IPS-NIHi7 (cell line): Measurements from ENCODE around the gene SMYD4.
A peak's percentile ranks its signal among the peaks of the same experiment; 100 is the strongest.
"Not testable (repeated sequence)": the region's sequence is repeated elsewhere in the genome, so short reads cannot be mapped to it uniquely, and the experiment has no call there.

Experiments used
- DNase-seq: peaks from one replicate; pipeline ENCODE4 v3.0.0; 2012; ENCODE audit warnings: mixed read lengths; ENCODE audit errors: extremely low spot score

Gene SMYD4

DNA sequence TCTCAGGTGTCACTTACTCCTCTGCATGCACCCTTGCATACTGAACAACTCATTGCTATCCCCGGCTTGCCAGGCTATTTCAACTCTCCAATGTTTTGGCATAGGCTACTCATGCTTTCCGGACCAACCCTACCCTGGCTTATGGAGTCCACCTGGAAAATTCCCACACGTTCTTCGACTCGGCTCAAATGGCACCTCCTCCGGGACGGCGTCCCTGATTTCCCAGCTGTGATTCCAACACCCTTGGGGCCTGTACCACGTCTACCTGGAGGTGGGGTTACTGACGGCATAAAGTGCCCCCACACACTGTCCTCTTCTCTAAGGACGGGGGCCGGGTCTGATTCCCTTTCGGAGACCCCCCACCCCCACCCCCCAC lies 498 bp downstream of the SMYD4 start:
- DNase-seq: no peak

DNA sequence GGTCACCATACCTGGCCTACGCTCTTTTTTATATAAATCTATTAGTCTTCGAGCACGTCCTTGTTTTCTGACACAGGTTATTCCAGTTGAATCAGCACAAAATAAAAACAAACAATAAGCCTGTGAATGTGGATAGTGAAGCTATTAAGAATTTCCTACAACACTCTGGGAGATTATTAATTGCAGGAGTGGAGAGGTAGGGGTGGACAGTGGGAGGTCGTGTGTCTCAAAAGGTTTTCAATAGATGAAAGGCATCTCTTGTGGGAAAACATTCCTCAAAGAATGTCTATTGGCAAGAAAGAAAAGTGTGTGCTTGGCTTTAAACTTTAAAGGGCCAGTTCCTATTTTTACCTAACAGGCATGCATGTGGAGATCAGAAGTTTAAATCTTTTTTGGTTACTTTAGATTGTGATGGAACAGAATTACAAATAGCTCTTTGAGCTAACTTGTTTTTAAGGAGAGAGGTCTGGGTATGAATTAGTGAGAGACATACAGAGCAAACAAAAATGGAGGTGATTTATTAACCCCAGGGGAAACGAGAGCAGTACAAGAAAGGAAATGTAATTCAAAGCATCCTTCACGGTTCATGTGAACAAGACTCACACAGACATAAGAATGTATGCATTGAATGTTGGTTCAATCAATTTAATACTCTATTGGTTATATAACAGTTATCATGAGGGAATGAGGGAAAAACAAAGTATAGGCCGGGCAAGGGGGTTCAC lies 9.0 kb downstream of the SMYD4 start:
- no peak for DNase-seq

DNA sequence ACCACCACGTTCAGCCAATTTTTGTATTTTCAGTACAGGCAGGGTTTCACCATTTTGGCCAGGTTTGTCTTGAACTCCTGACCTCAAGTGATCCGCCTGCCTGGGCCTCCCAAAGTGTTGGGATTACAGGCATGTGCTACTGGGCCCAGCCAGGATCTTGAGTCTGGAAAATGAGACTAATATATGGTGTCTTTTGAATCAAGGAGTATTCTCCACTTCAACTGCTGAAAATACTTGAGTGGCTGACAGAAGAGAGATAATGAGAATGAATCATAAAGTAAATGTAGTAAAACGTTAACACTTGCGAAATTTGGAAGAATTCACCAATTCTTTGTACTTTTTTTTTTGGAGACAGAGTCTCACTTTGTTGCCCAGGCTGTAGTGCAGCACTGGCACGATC lies 16.6 kb downstream of the SMYD4 start:
- no peak for DNase-seq

DNA sequence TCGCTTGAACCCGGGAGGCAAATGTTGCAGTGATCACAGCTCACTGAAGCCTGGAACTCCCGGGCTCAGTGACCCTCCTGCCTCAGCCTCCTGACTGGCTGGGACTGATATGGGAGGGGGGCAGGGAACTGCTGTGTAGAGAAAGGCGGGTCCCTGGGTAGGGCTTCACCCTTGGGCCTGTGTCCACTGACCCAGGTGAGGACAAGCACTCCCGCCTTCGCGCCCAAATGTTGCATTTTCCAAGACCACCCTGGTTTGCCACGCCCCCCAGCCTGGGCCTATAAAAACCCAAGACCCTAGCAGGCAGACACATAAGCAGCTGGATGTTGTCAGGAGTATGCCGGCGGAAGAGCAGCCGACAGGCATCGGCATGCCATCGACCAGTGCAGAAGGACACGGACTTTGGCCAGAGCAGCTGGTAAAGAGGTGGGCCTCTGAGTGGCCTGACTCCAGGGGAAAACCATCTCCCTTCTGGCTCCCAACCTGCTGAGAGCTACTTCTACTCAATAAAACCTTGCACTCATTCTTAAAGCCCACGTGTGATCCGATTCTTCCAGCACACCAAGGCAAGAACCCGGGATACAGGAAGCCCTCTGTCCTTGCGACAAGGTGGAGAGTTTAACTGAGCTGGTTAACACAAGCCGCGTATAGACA lies 19.1 kb downstream of the SMYD4 start:
- no peak for DNase-seq

DNA sequence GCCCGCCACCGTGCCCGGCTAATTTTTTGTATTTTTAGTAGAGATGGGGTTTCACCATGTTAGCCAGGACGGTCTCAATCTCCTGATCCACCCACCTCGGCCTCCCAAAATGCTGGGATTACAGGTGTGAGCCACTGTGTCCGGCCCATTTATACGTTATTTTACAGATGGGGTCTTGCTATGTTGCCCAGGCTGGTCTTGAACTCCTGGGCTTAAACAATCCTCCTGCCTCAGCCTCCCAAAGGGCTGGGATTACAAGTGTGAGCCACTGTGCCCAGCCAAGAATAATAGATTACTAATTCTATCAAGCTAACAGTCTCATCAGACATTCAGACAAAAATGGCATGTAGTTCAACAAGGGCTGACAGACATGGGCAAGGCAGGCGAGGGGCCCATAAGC lies 19.9 kb downstream of the SMYD4 start:
- not testable (repeated sequence) for DNase-seq

DNA sequence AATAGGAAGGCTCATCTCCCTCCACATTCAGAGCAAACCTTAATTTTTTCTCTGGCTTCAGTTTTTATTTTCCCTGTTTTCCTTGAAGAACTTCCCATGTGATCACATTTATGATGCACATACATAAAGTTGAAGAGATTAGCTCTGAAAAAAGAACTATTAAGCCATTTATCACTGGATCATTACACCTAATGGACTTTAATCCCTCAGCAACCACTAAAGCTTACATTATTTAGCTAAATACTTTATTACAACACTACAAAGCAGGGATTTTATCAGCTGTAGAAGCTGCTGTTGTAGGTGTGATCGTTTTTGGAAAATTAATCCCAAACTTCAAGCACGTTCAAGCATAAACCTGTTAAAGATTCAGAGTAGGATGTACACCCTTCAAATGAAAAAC lies 21.1 kb downstream of the SMYD4 start:
- DNase-seq: no peak

DNA sequence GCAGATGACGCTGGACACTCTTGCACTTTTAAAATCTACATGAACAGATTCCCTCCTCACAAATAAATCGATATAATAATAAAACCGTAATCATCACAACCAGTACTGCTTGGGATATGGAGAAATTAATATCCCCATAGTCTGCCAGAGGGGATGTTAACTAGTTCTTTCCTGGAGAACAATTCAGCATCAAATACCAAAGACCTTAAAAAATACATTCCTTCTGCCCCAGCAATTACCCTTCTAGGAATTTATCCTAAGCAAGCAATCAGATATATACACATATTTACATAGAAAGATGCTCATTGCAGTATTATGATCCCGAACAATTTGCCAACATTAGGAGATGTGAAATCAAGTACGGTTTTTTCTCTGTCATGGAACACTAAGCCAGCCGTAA lies 21.8 kb downstream of the SMYD4 start:
- no peak for DNase-seq

DNA sequence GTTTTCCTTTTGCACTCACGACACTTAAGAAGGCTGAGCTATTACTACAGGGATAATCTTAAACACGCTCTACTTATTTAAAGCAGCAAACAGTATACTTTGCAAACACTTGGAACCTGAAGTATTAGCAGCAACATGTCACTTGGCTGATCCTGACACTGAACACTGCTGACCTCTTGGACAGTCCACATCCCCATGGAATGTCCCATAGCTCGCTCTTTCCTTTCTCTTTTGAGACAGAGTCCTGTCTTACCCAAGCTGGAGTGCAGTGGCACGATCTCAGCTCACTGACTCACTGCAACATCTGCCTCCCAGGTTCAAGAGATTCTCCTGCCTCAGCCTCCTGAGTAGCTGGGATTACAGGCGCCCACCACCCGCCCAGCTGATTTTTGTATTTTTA lies 26.4 kb downstream of the SMYD4 start:
- DNase-seq: no peak

DNA sequence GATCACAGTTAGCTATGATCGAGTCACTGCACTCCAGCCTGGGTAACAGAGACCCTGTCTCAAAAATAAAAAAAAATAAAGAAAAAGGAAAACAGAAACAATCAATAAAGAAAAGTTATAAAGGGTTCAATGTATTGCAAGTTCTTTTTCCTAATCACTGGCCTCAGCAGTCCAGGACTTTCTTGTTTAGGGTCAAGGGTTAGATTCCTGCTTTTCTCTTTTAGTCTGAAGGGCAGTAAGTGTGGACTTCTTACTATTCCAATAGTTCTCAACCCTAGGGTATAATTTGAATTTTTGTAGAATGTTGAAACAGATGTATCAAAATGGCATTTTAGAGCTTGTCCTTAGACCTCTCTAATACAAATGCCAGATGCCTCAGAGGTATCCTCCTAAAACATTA lies 27.3 kb downstream of the SMYD4 start:
- no peak for DNase-seq

DNA sequence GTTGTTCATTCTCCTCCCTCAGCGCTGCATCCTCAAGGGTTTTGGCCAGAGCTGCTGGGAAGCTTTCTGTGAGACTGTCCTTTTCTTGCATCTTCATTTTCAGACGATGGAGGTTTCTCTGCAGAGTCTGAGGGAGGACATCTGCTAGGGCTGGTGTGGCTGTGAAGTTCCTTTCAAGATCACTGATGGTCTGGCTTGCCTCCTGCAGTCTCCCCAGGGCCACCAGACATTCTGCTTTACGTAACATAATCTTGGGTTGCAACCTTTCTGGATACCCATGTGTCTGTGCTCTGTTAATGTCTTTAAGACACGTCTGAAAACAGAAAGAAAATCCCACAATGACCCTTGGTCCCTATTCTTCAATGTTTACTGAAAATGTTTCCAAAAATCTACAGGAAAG lies 29.0 kb downstream of the SMYD4 start:
- no peak for DNase-seq

DNA sequence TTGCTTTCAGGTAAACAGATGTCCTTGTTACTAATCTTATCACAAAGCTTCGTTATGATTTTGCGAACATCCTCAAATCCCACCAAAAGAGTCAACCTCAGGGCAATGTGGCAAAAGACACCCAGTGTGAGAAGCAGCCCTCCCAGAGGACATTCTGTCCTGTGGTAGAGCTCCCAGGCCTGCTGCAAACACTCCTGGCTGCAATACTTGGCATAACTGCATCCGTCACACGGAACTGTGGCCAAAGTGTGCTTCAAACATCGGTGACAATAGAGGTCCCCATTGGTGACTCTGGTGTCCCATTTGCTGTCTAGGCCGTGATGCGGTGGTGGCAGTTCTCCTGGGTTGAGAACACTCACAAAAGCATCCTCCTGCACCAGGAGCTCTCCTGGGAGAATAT lies 29.5 kb downstream of the SMYD4 start:
- no peak for DNase-seq

DNA sequence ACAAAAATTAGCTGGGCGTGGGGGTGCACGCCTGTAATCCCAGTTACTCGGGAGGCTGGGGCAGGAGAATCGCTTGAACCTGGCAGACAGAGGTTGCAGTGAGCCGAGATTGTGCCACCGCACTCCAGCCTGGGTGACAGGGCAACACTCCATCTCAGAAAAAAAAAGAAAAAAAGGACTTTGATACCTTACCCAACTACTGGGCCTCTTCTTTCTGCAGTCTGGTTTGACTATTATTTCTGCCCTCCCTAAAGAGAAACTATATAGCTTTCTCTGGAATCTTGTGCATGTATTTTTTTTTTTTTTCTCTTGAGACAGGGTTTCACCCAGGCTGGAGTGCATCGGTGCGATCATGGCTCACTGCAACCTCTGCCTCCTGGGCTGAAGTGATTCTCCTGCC lies 31.9 kb downstream of the SMYD4 start:
- DNase-seq: not testable (repeated sequence)

DNA sequence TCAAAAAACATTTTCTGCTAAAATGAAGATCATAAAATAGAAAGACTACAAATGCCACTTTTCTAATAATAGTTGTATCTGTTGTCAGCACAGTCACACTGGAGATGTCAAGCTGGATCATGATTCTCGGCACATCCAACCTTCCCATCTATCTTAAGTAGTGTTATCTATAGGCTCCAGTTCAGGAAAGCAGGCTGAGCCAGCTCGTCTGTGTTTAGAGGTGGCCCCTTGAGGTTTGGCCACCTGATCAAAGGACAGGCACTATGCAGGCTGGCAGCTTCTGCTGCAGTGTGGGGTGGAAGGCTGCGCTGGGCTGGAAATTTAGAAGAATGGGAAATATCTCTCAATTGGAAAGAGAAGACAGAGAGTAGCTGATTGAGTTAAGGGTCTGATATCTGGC lies 32.4 kb downstream of the SMYD4 start:
- DNase-seq: no peak

DNA sequence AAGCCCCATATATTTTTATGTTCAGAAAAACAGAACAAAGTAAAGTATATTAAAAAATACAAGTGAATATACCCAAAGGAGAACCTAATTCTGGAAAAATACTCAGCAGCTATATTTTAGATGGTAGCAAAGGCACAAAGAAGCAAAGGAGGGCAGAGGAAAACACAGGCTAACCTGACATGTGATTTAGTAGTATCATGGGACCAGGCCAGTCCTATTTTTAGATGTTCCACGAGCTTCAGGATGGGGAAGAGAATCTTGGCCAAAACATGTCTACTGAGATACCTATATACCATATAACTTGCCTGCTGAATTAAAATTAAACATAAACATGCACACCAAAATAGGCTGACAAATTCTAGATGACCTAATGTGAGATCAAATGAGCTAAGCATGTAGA lies 32.9 kb downstream of the SMYD4 start:
- no peak for DNase-seq

DNA sequence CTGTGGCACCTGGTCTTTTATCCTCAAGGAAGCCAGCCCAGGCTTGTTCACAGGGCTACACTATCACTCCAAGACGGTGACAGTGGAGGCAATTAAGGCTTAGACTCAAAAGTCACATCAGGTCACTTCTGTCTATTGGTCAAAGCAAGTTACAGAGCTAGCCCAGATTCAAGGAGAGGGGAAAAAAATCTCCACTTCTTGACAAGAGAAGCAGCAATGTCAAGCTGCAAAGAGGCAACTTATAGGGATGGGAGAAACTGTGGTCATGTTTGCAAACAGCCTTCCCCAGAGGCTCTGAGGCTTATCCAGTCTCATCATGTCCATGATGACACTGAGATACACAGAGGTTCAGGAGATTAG lies 36.3 kb downstream of the SMYD4 start:
- DNase-seq: no peak

DNA sequence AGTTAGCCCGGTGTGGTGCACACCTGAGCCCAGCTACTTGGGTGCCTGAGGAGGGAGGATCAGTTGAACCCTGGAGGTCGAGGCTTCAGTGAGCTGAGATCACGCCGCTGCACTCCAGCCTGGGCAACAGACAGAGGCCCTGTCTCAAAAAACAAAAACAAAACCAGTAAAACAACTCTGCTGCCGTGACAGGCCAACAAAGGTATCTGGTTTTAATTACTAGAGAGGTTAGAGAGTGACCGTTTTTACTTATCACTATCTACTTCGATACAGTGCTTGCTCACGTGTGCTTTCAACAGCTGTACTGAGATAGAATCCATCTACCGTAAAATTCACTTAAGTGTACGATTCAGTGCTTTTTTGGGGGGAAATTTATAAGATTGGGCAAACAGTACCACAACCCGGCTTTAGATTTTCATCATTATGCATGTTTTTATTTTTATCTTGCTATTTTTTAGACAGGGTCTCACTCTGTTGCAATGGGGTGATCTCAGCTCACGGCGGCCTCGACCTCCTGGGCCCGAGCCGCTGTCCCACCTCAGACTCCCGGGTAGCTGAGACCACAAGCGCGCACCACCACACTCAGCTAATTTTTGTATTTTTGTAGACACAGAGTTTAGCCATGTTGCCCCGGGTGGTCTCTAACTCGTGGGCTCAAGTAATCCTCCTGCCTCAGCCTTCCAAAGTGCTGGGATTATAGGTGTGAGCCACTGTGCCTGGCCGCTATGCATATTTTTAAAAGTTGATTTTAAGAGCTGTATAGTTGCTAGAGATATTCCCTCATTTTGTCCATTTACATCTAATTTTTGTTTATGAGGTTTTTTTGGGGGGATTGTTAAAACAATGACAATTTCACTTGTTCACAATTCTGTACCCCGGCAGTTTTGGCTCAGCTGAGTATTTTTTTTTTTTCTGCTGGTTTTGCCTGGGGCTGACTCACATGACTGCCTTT lies 36.9 kb downstream of the SMYD4 start:
- DNase-seq: no peak

DNA sequence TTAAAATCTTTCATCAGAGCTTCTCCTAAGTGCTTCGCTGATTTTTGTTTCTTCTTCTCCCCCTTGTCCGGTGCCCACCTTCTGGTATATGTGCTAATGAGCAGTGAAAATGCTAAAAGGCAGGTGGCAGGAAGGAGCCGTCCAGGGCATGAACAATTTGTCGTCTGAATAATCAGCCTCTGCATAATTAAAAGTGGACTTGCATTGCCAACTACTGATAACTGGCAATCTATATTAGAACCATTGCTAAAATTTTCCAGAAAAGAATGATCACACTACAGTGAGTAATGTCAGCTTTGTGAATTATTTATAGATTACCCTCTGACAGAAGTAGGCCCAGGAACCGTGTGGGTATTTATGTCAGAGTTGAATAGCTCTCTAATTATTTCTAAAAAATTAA lies 39.8 kb downstream of the SMYD4 start:
- DNase-seq: no peak

DNA sequence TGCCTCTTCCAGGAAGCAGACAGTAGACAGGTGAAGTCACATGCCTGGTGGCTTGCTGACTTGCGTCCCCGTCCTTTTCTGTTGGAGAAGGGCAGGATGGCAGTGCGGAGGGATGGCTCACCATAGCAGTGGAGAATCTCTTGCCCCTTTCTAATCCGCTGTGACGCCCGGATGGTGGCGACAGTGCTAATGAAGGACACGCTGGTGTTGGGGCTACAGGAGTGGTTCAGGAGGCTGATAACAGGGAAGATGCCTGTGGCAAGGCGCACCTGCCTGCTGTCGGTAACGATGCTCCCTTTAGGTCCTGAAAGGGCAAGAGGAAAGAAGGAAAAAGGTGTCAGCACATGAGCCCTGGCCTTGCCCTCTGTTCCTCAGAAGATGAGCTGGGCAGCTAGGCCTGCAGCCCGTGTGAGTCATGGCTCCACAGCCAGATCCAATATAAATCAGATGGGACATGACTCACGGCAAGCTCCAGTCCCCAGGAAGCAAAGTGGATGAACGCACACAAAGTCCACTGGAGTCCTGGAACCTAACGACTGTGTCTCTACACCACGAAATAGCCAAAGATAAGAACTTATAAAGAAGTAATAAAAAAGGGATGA lies 42.3 kb downstream of the SMYD4 start:
- DNase-seq: no peak

DNA sequence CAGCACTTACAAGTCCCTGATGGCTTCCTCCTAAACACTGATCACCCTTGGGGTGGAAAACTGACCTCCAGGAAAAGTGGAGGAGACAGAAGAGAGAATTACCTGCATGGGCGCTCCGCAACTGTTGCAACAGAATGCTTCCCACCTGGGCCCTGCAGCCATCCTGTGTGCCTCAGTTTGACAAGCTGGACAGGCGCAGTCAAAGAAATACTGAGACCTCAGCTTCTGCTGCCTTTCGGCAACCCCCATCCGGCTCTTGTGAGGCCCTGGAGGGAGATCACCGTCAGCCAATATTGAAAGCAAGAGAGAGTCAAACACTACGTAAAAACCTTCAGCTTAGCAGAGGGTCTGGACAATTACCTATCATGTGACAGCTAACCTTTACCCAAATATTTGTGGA lies 43.0 kb downstream of the SMYD4 start:
- no peak for DNase-seq

DNA sequence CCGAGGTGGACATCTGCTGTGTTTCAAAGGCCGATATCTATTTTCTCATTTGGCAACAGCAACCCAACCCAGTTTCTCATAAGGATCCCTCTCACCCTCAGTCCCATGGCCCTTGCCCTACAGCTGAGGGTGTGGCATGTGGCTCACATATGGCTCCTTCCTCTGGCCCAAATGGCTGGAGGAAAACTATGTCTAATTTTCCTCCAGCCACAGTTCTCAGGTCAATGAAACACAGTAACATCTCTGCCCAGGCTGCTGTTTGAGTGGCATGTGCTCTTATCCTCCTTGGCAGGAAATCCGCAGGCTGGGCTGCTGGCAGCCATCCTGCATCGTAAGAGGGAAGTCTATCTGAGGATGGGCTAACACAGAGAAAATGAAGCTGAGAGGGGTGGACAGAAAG lies 43.8 kb downstream of the SMYD4 start:
- no peak for DNase-seq

DNA sequence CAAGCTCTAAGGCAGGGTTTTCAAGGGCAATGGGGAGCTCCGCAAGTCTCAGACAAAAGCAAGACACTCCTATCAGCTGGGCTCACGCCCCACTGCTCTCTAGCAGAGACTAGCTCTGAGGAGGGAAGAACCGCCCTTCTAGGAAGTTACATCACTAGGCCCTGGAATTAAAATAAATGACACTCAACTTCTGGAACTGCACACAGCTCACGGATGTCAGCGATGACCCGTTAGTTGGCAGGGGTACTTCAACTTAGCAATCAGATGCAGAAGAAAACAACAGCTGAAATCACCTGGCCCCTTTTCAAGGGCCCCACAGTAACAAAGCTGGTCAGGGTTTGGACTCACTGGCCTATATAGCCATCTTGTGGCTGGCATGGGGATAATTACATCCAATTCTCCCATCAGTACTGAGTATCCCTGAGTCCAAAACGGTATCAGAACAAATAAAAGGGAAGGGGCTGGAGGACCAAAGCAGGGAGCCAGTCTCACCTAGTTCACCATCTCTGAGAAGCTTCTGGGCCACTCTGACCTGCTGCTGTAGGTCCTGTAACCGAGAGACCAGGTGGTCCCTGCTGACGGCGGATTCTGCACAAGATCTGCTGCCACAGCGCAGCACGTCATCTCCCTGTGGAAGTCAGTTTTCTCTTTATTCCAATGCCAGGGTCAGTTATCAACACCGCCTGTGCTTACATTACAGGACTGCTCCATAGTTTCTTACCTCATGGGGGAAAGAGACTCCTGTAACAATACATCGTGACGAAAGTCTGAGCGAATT lies 45.7 kb downstream of the SMYD4 start:
- DNase-seq: peak; percentile 76

DNA sequence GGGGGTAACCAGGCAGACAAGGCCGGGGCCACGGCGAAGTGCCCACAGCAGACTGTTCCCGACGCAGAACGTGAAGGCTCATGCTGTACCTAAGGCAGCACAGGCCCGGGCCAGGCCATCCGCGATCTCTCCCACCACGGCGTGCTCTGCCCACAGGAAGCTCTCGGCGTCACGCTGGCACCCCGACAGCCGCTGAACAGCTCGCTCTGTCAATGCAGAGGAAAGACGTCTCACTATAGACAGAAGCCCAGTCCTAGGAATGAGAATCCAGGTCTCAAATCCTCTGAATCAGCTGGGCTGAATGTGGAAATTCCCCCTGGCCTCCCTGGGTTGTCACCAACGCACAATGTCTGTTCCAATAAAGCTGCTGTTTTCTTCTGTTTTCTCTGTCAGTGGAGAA lies 46.4 kb downstream of the SMYD4 start:
- no peak for DNase-seq
